PC-3 (cell line): Measurements from ENCODE around the gene GALNT2. TPM values are rescaled to one million over a fixed set of nuclear protein-coding genes. Genes with fewer than 3 reads are reported as not detected.
A peak's percentile ranks its signal among the peaks of the same experiment; 100 is the strongest.

Source experiments
- ATAC-seq: fragments of 200-7000 bp; cut with Tn5 transposase; 2 replicates; pipeline ENCODE4 v1.9.1; 2020; ENCODE audit warnings: mild to moderate bottlenecking, moderate library complexity
- BruUV-seq: library from RNA; stranded (reverse); fragments of 400-500 nt; replicated peaks from 2 replicates; lab custom pipeline; 2021; lab: Mats Ljungman, UMichigan
- CTCF ChIA-PET: fragments of 300-600 bp; sonication (Branson Sonifier 250); formaldehyde crosslinking; loops from one replicate; lab custom pipeline; 2022; ENCODE audit warnings: antibody characterized with exemption; lab: Charles Lee
- POLR2A ChIA-PET: fragments of 300-600 bp; sonication (Branson Sonifier 250); formaldehyde crosslinking; loops from one replicate; lab custom pipeline; 2022; ENCODE audit warnings: antibody characterized with exemption; ENCODE audit not compliant: unreplicated experiment; lab: Charles Lee
- DNase-seq: peaks from one replicate; pipeline ENCODE4 v3.0.0-alpha.2; 2015
- H2AFZ ChIP-seq: fragments of 300-600 bp; sonication (generic); 2 replicates; pipeline ENCODE4 v1.6.0; 2016; ENCODE audit warnings: antibody characterized with exemption, low read length
- H3F3A ChIP-seq: fragments of 300-600 bp; sonication (generic); one replicate; pipeline ENCODE4 v1.6.0; 2017; ENCODE audit warnings: antibody characterized with exemption, low read length, control low read depth, mild to moderate bottlenecking; ENCODE audit not compliant: unreplicated experiment
- H3K27ac ChIP-seq: fragments of 300-600 bp; sonication (generic); 2 replicates; pipeline ENCODE4 v1.5.1; 2016; ENCODE audit warnings: mild to moderate bottlenecking, low read length
- H3K27me3 ChIP-seq: fragments of 300-600 bp; sonication (generic); 2 replicates; pipeline ENCODE4 v1.6.1; 2016; ENCODE audit warnings: low read length, mixed read lengths
- H3K36me3 ChIP-seq: fragments of 300-600 bp; sonication (generic); 2 replicates; pipeline ENCODE4 v1.6.1; 2016; ENCODE audit warnings: low read depth, mixed run types, low read length, mixed read lengths
- H3K4me1 ChIP-seq: fragments of 300-600 bp; sonication (generic); 2 replicates; pipeline ENCODE4 v1.5.1; 2016; ENCODE audit warnings: low read length; ENCODE audit not compliant: insufficient read depth
- H3K4me2 ChIP-seq: fragments of 300-600 bp; sonication (generic); 2 replicates; pipeline ENCODE4 v1.6.0; 2016; ENCODE audit warnings: low read length
- H3K4me3 ChIP-seq: fragments of 300-600 bp; sonication (generic); 2 replicates; pipeline ENCODE4 v1.5.1; 2016; ENCODE audit warnings: mild to moderate bottlenecking, low read length, mixed read lengths
- H3K79me2 ChIP-seq: fragments of 300-600 bp; sonication (generic); 2 replicates; pipeline ENCODE4 v1.6.1; 2017; ENCODE audit warnings: low read length, mixed read lengths
- H3K9ac ChIP-seq: fragments of 300-600 bp; sonication (generic); 2 replicates; pipeline ENCODE4 v1.6.0; 2016; ENCODE audit warnings: mild to moderate bottlenecking, low read length
- H3K9me2 ChIP-seq: fragments of 300-600 bp; sonication (generic); replicated peaks from 2 replicates; pipeline ENCODE4 v1.6.1; 2016; ENCODE audit warnings: mixed run types, low read length, mixed read lengths
- H3K9me3 ChIP-seq: fragments of 300-600 bp; sonication (generic); 2 replicates; pipeline ENCODE4 v1.6.1; 2016; ENCODE audit warnings: low read length, mixed read lengths
- H4K20me1 ChIP-seq: fragments of 300-600 bp; sonication (generic); 2 replicates; pipeline ENCODE4 v1.6.1; 2016; ENCODE audit warnings: low read length, mixed read lengths
- CTCF ChIP-seq: fragments of 300-600 bp; sonication (generic); conservative IDR thresholded peaks from 2 replicates; pipeline ENCODE4 v1.5.1; 2017; ENCODE audit warnings: antibody characterized with exemption, low read depth, mild to moderate bottlenecking, low read length
- EZH2 ChIP-seq: fragments of 300-600 bp; sonication (generic); IDR thresholded peaks from one replicate; pipeline ENCODE4 v1.6.1; 2017; ENCODE audit warnings: antibody characterized with exemption, mild to moderate bottlenecking, low read length; ENCODE audit not compliant: unreplicated experiment
- EZH2phosphoT487 ChIP-seq: fragments of 300-600 bp; sonication (generic); IDR thresholded peaks from 2 replicates; pipeline ENCODE4 v1.6.1; 2018; ENCODE audit warnings: mild to moderate bottlenecking, antibody characterized with exemption, low read length, borderline replicate concordance
- intact Hi-C: fragments of 100-400 bp; cut with micrococcal nuclease; formaldehyde crosslinking; loops from 2 replicates; pipeline ENCODE4 v1.9.0; 2023
- total RNA-seq: library from RNA; depleted of rRNA; stranded (reverse); fragments of >200 nt; gene quantifications from 2 replicates; pipeline ENCODE4 v1.2.3, GENCODE V29; 2014

The GALNT2 gene
- total RNA-seq, 1 experiment from 2014 or later: 182 TPM

GRCh38 chr1:230070321-230071208 lies 3.5 kb downstream of the GALNT2 start:
- ChIA-PET POLR2A (interaction anchor here (0.7 kb wide), 1 partner anchor 9 kb away, joined by 3 read pairs; no protein-coding TSS in a partner anchor), CTCF (interaction anchor here (0.5 kb wide), 1 partner anchor 30 kb away, joined by 4 read pairs; no protein-coding TSS in a partner anchor)
- H3K9me3 ChIP-seq: no peaks in the 10 kb centered on the region
- H3K9me2 ChIP-seq: no peaks in the 10 kb centered on the region
- no peak overlapping the region for H3K9ac ChIP-seq
- TF ChIP-seq EZH2: no peak
- no peak for TF ChIP-seq EZH2phosphoT487
- TF ChIP-seq CTCF: no peak
- ATAC-seq: no peak
- H2AFZ ChIP-seq: no peak overlapping the region
- H3K4me2 ChIP-seq: peak overlapping the region; percentile 90
- peaks cover 62% of the 10 kb centered on the region for H4K20me1 ChIP-seq
- H3K4me1 ChIP-seq: peaks cover 59% of the 10 kb centered on the region
- peak overlapping the region; percentile 84; the same call in 1 of the 2 replicates for H3K4me3 ChIP-seq
- peaks cover 3% of the 10 kb centered on the region; the same call in 1 of the 2 replicates for H3K36me3 ChIP-seq
- no peak overlapping the region for H3K27ac ChIP-seq
- DNase-seq: no peak
- H3K27me3 ChIP-seq: no peaks in the 10 kb centered on the region
- peaks cover 83% of the 10 kb centered on the region for H3K79me2 ChIP-seq
- intact Hi-C loops: no loop called here
- peaks cover 4% of the 10 kb centered on the region for H3F3A ChIP-seq
- no TSS peak for BruUV-seq

- ATAC-seq (no peak), DNase-seq (no peak)
- intact Hi-C loops: no loop called here
- ChIA-PET CTCF (no interaction called here), POLR2A (no interaction called here)
- no peak overlapping the region for H3K4me3 ChIP-seq
- H3K9ac ChIP-seq: no peak overlapping the region
- no peaks in the 10 kb centered on the region for H3K9me2 ChIP-seq
- no TSS peak for BruUV-seq
- H3K4me1 ChIP-seq: peaks cover 56% of the 10 kb centered on the region
- H4K20me1 ChIP-seq: peaks cover 62% of the 10 kb centered on the region
- H3K4me2 ChIP-seq: no peak overlapping the region
- H3K36me3 ChIP-seq: peaks cover 9% of the 10 kb centered on the region
- H3K9me3 ChIP-seq: no peaks in the 10 kb centered on the region
- H3K79me2 ChIP-seq: peaks cover 90% of the 10 kb centered on the region
- no peak overlapping the region for H3K27ac ChIP-seq
- TF ChIP-seq EZH2phosphoT487 (no peak), CTCF (no peak), EZH2 (no peak)
- no peaks in the 10 kb centered on the region for H3K27me3 ChIP-seq
- H3F3A ChIP-seq: peaks cover 4% of the 10 kb centered on the region
- H2AFZ ChIP-seq: no peak overlapping the region
These were observed 4.3 kb downstream of the GALNT2 start for GRCh38 chr1:230071316-230071715.

- H3K9ac ChIP-seq: no peak overlapping the region
- peaks cover 64% of the 10 kb centered on the region for H3K4me1 ChIP-seq
- H4K20me1 ChIP-seq: peaks cover 62% of the 10 kb centered on the region
- ATAC-seq: no peak
- H2AFZ ChIP-seq: no peak overlapping the region
- no peaks in the 10 kb centered on the region for H3K9me3 ChIP-seq
- H3K27me3 ChIP-seq: no peaks in the 10 kb centered on the region
- H3F3A ChIP-seq: peaks cover 4% of the 10 kb centered on the region
- H3K4me3 ChIP-seq: no peak overlapping the region
- peaks cover 99% of the 10 kb centered on the region for H3K79me2 ChIP-seq
- CTCF ChIA-PET: no interaction called here
- POLR2A ChIA-PET: no interaction called here
- intact Hi-C loops: no loop called here
- no peak for DNase-seq
- BruUV-seq: no TSS peak
- peaks cover 15% of the 10 kb centered on the region for H3K36me3 ChIP-seq
- H3K4me2 ChIP-seq: peak overlapping the region; percentile 77
- peak overlapping the region; percentile 91 for H3K27ac ChIP-seq
- no peaks in the 10 kb centered on the region for H3K9me2 ChIP-seq
- no peak for TF ChIP-seq CTCF
- no peak for TF ChIP-seq EZH2phosphoT487
- TF ChIP-seq EZH2: no peak
These were observed 5.3 kb downstream of the GALNT2 start for GRCh38 chr1:230072296-230072695.
